ENCODE data around the gene MYBPC2.

MYBPC2 gene

GRCh38 chr19:50431343-50432220 lies 1.1 kb upstream of the MYBPC2 start:
- Histone ChIP-seq H3K4me1 (ENCODE audit: control insufficient read depth, insufficient read depth, low read length) (peaks cover 11% of the 10 kb centered on the region), H3K27ac (ENCODE audit: extremely low read depth, low read depth, low read length) (no peak overlapping the region; the same call in 1 of the 2 replicates), H3K36me3 (ENCODE audit: control insufficient read depth in 2 of 2, insufficient read depth in 1 of 2, low read length in 2 of 2) (no peaks in the 10 kb centered on the region), H3K9me3 (ENCODE audit: control insufficient read depth, insufficient read depth, low read depth, low read length) (no peaks in the 10 kb centered on the region), H3K4me3 (ENCODE audit: low read depth, low read length) (peak overlapping the region; percentile 57)
- POLR2A ChIA-PET: interaction anchor here (0.5 to 1.2 kb wide), 3 partner anchors 54 to 373 kb away, joined by 3 read pairs; no protein-coding TSS in a partner anchor
- CTCF ChIA-PET: interaction anchor here (0.8 to 1.6 kb wide), 2 partner anchors 29 to 74 kb away, joined by 3 to 5 read pairs; no protein-coding TSS in a partner anchor
- no peak for TF ChIP-seq ZEB2 (tag by site-specific recombination; IDR thresholded peaks at IDR 0.05)
- TF ChIP-seq ZBTB48 (tag by site-specific recombination; IDR thresholded peaks at IDR 0.05): no peak
- no peak for TF ChIP-seq ZNF621 (tag by site-specific recombination; IDR thresholded peaks at IDR 0.05)
- TF ChIP-seq ZNF335 (tag by site-specific recombination; conservative IDR thresholded peaks at IDR 0.05): peak; percentile 76
- TF ChIP-seq ZNF121 (tag by site-specific recombination; IDR thresholded peaks at IDR 0.05): no peak
- TF ChIP-seq ZFP37 (tag by site-specific recombination; IDR thresholded peaks at IDR 0.05): no peak
- TF ChIP-seq, protein P1, sequence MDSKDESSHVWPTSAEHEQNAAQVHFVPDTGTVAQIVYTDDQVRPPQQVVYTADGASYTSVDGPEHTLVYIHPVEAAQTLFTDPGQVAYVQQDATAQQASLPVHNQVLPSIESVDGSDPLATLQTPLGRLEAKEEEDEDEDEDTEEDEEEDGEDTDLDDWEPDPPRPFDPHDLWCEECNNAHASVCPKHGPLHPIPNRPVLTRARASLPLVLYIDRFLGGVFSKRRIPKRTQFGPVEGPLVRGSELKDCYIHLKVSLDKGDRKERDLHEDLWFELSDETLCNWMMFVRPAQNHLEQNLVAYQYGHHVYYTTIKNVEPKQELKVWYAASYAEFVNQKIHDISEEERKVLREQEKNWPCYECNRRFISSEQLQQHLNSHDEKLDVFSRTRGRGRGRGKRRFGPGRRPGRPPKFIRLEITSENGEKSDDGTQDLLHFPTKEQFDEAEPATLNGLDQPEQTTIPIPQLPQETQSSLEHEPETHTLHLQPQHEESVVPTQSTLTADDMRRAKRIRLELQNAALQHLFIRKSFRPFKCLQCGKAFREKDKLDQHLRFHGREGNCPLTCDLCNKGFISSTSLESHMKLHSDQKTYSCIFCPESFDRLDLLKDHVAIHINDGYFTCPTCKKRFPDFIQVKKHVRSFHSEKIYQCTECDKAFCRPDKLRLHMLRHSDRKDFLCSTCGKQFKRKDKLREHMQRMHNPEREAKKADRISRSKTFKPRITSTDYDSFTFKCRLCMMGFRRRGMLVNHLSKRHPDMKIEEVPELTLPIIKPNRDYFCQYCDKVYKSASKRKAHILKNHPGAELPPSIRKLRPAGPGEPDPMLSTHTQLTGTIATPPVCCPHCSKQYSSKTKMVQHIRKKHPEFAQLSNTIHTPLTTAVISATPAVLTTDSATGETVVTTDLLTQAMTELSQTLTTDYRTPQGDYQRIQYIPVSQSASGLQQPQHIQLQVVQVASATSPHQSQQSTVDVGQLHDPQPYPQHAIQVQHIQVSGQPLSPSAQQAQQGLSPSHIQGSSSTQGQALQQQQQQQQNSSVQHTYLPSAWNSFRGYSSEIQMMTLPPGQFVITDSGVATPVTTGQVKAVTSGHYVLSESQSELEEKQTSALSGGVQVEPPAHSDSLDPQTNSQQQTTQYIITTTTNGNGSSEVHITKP (tag by site-specific recombination; IDR thresholded peaks at IDR 0.05): peak; percentile 81
- TF ChIP-seq, protein P2, sequence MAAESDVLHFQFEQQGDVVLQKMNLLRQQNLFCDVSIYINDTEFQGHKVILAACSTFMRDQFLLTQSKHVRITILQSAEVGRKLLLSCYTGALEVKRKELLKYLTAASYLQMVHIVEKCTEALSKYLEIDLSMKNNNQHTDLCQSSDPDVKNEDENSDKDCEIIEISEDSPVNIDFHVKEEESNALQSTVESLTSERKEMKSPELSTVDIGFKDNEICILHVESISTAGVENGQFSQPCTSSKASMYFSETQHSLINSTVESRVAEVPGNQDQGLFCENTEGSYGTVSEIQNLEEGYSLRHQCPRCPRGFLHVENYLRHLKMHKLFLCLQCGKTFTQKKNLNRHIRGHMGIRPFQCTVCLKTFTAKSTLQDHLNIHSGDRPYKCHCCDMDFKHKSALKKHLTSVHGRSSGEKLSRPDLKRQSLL (tag by site-specific recombination; IDR thresholded peaks at IDR 0.05): no peak
- TF ChIP-seq, protein P3, sequence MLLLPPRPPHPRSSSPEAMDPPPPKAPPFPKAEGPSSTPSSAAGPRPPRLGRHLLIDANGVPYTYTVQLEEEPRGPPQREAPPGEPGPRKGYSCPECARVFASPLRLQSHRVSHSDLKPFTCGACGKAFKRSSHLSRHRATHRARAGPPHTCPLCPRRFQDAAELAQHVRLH (tag by site-specific recombination; IDR thresholded peaks at IDR 0.05): no peak
- no peak for TF ChIP-seq ZNF24 (tag by site-specific recombination; IDR thresholded peaks at IDR 0.05)
- TF ChIP-seq KLF16 (tag by site-specific recombination; IDR thresholded peaks at IDR 0.05): no peak
- TF ChIP-seq ZSCAN5A (tag by site-specific recombination; IDR thresholded peaks at IDR 0.05): no peak
- no peak for TF ChIP-seq ZNF175 (tag by site-specific recombination; IDR thresholded peaks at IDR 0.05)
- 0 out of 2 replicates have a peak, but pooled peaks have one; percentile 19 for TF ChIP-seq ZNF394 (tag by site-specific recombination; IDR thresholded peaks at IDR 0.05; ENCODE audit: borderline replicate concordance)
- TF ChIP-seq ZNF660 (tag by site-specific recombination; IDR thresholded peaks at IDR 0.05): no peak
- no peak for TF ChIP-seq ZNF530 (tag by site-specific recombination; IDR thresholded peaks at IDR 0.05; ENCODE audit: low read depth)
- TF ChIP-seq ZNF112 (tag by site-specific recombination; IDR thresholded peaks at IDR 0.05): no peak
- no peak for TF ChIP-seq KLF10 (tag by site-specific recombination; IDR thresholded peaks at IDR 0.05)
- TF ChIP-seq ZNF341 (tag by site-specific recombination; IDR thresholded peaks at IDR 0.05; ENCODE audit: low read depth): peak; percentile 35; the same call in 1 of the 2 replicates
- TF ChIP-seq, protein P4, sequence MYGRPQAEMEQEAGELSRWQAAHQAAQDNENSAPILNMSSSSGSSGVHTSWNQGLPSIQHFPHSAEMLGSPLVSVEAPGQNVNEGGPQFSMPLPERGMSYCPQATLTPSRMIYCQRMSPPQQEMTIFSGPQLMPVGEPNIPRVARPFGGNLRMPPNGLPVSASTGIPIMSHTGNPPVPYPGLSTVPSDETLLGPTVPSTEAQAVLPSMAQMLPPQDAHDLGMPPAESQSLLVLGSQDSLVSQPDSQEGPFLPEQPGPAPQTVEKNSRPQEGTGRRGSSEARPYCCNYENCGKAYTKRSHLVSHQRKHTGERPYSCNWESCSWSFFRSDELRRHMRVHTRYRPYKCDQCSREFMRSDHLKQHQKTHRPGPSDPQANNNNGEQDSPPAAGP (tag by site-specific recombination; IDR thresholded peaks at IDR 0.05): no peak
- no peak for TF ChIP-seq ZNF510 (tag by site-specific recombination; IDR thresholded peaks at IDR 0.05; ENCODE audit: insufficient replicate concordance)
- no peak for TF ChIP-seq ZNF449 (tag by site-specific recombination; IDR thresholded peaks at IDR 0.05)
- no peak for TF ChIP-seq ZNF501 (tag by site-specific recombination; IDR thresholded peaks at IDR 0.05)
- no peak for TF ChIP-seq ZNF571 (tag by site-specific recombination; IDR thresholded peaks at IDR 0.05)
- TF ChIP-seq ZNF16 (tag by site-specific recombination; IDR thresholded peaks at IDR 0.05; ENCODE audit: low read depth): no peak
- no peak for TF ChIP-seq ZNF248 (tag by site-specific recombination; IDR thresholded peaks at IDR 0.05)
- no peak for TF ChIP-seq ZNF138 (tag by site-specific recombination; IDR thresholded peaks at IDR 0.05; ENCODE audit: borderline replicate concordance)
